Breast epithelium (tissue), 4 donors: ENCODE measurements around the gene SIL1. TPM values are rescaled to one million over a fixed set of nuclear protein-coding genes. Genes with fewer than 3 reads are reported as not detected.

Experiments used
- DNase-seq, 2 donors: peaks; one replicate each; pipeline ENCODE4 v3.0.0-alpha.2; 2019; ENCODE audit warnings: low spot score in 2 of 2
- H3K27ac ChIP-seq, 2 donors: fragments of 200-600 bp; sonication (generic) in 1 of 2; one replicate each; pipeline ENCODE4 v1.5.1; 2016 to 2019; ENCODE audit warnings: mild to moderate bottlenecking in 1 of 2
- H3K27me3 ChIP-seq, 2 donors: fragments of 200-600 bp; sonication (generic) in 1 of 2; one replicate each; pipeline versions ENCODE4 v1.5.1 to v1.6.0; 2017 to 2019; ENCODE audit warnings: control low read depth in 1 of 2, mild to moderate bottlenecking in 1 of 2
- H3K36me3 ChIP-seq: fragments of 200-600 bp; one replicate; pipeline ENCODE4 v1.5.1; 2019
- H3K4me1 ChIP-seq, 2 donors: fragments of 200-600 bp; sonication (generic); one replicate each; pipeline ENCODE4 v1.5.1; 2016 to 2019; ENCODE audit warnings: control low read depth in 1 of 2
- H3K4me3 ChIP-seq, 3 donors: fragments of 200-600 bp; sonication (generic); 1 replicate in 2 of 3; 2 replicates in 1 of 3; pipeline ENCODE4 v1.5.1; 2016 to 2019; ENCODE audit warnings: mild to moderate bottlenecking in 3 of 3, moderate library complexity in 2 of 3
- H3K9me3 ChIP-seq, 2 donors: fragments of 200-600 bp; sonication (generic) in 1 of 2; one replicate each; pipeline ENCODE4 v1.5.1; 2016 to 2019; ENCODE audit warnings: control low read depth in 1 of 2
- CTCF ChIP-seq, 3 donors: fragments of 450-650 bp; IDR thresholded peaks; one replicate each; pipeline ENCODE4 v1.5.1; 2016 to 2017; ENCODE audit warnings: antibody characterized with exemption in 3 of 3, mild to moderate bottlenecking in 3 of 3, moderate library complexity in 3 of 3
- POLR2A ChIP-seq: fragments of 450-650 bp; IDR thresholded peaks from one replicate; pipeline ENCODE4 v1.6.1; 2016; ENCODE audit warnings: antibody characterized with exemption, mild to moderate bottlenecking, moderate library complexity
- POLR2AphosphoS5 ChIP-seq, 3 donors: sonication (generic); formaldehyde crosslinking; IDR thresholded peaks; one replicate each; pipeline ENCODE4 v1.6.1; 2017; ENCODE audit warnings: antibody characterized with exemption in 3 of 3
- intact Hi-C: fragments of 100-400 bp; cut with DNase I; formaldehyde crosslinking; loops from one replicate; pipeline ENCODE4 v1.15.1; 2023; ENCODE audit warnings: low total_unique reads
- total RNA-seq, 3 donors: library from RNA; depleted of rRNA; stranded (reverse); fragments of >200 nt; gene quantifications; one replicate each; pipeline ENCODE4 v1.1.0, GENCODE V29; 2016

The SIL1 gene
- total RNA-seq, 3 donors from 2014 or later, result 29.9 to 63.9 (median 48.2) TPM

- TF ChIP-seq POLR2A (no peak), POLR2AphosphoS5 (IDR thresholded peaks at IDR 0.05) (no peak), CTCF (IDR thresholded peaks at IDR 0.05) (no peak)
- H3K36me3 ChIP-seq, result no peaks in the 10 kb centered on the region
- no peaks in the 10 kb centered on the region for H3K4me1 ChIP-seq
- no peak overlapping the region for H3K4me3 ChIP-seq
- H3K27ac ChIP-seq, result no peak overlapping the region
- no peak for DNase-seq
- no peaks in the 10 kb centered on the region for H3K9me3 ChIP-seq
- intact Hi-C loops, result no loop called here
- no peaks in the 10 kb centered on the region for H3K27me3 ChIP-seq
Observed at GRCh38 chr5:138967791-138968448, 230.2 kb downstream of the SIL1 start.

GRCh38 chr5:138966236-138966985 is 231.8 kb downstream of the SIL1 start:
- Histone ChIP-seq H3K27me3 (no peaks in the 10 kb centered on the region), H3K4me3 (no peak overlapping the region), H3K27ac (no peak overlapping the region), H3K9me3 (no peaks in the 10 kb centered on the region), H3K36me3 (no peaks in the 10 kb centered on the region), H3K4me1 (no peaks in the 10 kb centered on the region)
- TF ChIP-seq POLR2AphosphoS5 (IDR thresholded peaks at IDR 0.05) (no peak), POLR2A (no peak), CTCF (IDR thresholded peaks at IDR 0.05) (no peak)
- intact Hi-C loops, result no loop called here
- no peak for DNase-seq

GRCh38 chr5:138965626-138966025 is 232.5 kb downstream of the SIL1 start:
- DNase-seq, result no peak
- intact Hi-C loops, result no loop called here
- no peaks in the 10 kb centered on the region for H3K27me3 ChIP-seq
- no peak for TF ChIP-seq POLR2AphosphoS5 (IDR thresholded peaks at IDR 0.05)
- no peak for TF ChIP-seq POLR2A
- no peak for TF ChIP-seq CTCF (IDR thresholded peaks at IDR 0.05)
- H3K4me3 ChIP-seq, result no peak overlapping the region
- H3K4me1 ChIP-seq, result no peaks in the 10 kb centered on the region
- no peaks in the 10 kb centered on the region for H3K36me3 ChIP-seq
- H3K9me3 ChIP-seq, result no peaks in the 10 kb centered on the region
- H3K27ac ChIP-seq, result no peak overlapping the region

GRCh38 chr5:138964647-138965201 is 233.4 kb downstream of the SIL1 start:
- H3K4me3 ChIP-seq, result no peak overlapping the region
- no peaks in the 10 kb centered on the region for H3K27me3 ChIP-seq
- H3K36me3 ChIP-seq, result no peaks in the 10 kb centered on the region
- intact Hi-C loops, result no loop called here
- H3K9me3 ChIP-seq, result no peaks in the 10 kb centered on the region
- TF ChIP-seq POLR2AphosphoS5 (IDR thresholded peaks at IDR 0.05) (no peak), CTCF (IDR thresholded peaks at IDR 0.05) (no peak), POLR2A (no peak)
- no peak overlapping the region for H3K27ac ChIP-seq
- no peak for DNase-seq
- no peaks in the 10 kb centered on the region for H3K4me1 ChIP-seq

- Histone ChIP-seq H3K4me3 (no peak overlapping the region), H3K9me3 (no peaks in the 10 kb centered on the region), H3K4me1 (no peaks in the 10 kb centered on the region), H3K27ac (no peak overlapping the region), H3K36me3 (no peaks in the 10 kb centered on the region), H3K27me3 (no peaks in the 10 kb centered on the region)
- no peak for TF ChIP-seq CTCF (IDR thresholded peaks at IDR 0.05)
- intact Hi-C loops, result no loop called here
- no peak for DNase-seq
Observed at GRCh38 chr5:138963763-138964371, 234.3 kb downstream of the SIL1 start.
